HTR-8/SVneo (cell line): Measurements from ENCODE around the gene MAMLD1.

Experiments
- DNase-seq: peaks from one replicate; pipeline ENCODE4 v3.0.0; 2011; ENCODE audit warnings: low spot score, mixed read lengths; ENCODE audit not compliant: insufficient read length
- FAIRE-seq: peaks from 2 replicates; lab custom pipeline; 2011; peaks lifted over from hg19 to GRCh38; lab: Jason Lieb, UNC

The MAMLD1 gene

GRCh38 chrX:150547375-150548115, 184.4 kb downstream of the MAMLD1 start:
- no peak for DNase-seq
- FAIRE-seq: no peak

DNA sequence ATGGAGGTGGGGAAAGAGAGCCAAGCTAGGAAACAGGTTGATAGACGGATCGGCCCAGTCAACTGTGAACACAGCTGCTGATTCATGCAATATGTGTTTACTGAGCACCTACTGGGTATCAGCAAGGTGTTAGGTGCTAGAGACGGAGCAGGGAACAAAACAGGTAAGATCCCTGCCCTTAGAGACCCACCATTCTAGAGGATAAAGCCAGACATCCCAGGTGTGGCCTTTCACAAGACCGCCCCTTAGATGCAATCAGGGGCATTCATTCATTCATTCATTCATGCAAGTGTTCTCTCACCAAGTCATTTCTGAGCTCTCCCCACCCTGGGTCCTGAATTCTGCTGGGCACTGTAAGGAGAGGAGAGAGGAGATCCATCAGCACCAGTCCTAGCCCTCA, 185.1 kb downstream of the MAMLD1 start:
- no peak for DNase-seq
- no peak for FAIRE-seq

DNA sequence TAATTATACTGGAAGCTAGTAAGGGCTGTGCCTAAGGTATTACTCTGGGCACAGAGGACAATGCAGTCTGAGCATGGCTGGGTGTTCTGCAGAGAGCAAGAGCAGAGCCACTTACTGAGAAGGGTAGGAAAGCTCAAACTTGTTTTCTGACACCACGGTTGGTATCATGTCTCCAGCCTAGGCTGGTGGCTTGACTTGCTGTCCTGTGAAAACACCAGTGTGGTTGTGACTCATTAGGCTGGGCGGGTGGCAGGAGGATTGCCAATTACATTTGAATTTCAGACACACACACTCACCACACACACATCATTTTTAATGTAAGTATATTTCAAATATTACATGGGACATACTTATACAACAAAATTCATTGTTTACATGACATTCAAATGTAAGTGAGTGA, 185.6 kb downstream of the MAMLD1 start:
- FAIRE-seq: no peak

DNA sequence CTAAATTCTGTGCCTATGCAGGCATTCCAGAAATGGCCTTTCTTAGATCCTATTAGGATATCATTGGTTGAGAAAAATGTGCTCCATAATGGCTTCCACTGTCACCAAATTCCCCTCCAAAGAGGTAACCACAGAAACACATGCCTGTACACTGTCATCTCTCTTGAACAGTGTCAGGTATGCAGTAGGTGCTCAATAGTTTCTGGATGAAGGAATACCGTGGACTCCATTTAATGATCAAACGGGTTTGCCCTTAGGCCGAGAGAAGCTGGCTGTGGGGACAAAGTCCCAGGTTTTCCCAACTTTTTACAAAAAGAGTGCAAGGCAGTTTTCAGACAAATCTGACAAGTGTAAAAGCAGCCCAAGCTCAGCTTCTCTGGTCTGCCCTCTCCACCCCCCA, 188.8 kb downstream of the MAMLD1 start:
- DNase-seq (no peak), FAIRE-seq (no peak)

More for the DNA sequence above, 185.6 kb downstream of the MAMLD1 start:
- no peak for DNase-seq

- FAIRE-seq (no peak), DNase-seq (no peak)
Measured at GRCh38 chrX:150558424-150558823, 195.3 kb downstream of the MAMLD1 start.
